Nephron progenitor cell (in vitro differentiated cells): ENCODE data around the gene ZSCAN10.
A peak's percentile ranks its signal among the peaks of the same experiment; 100 is the strongest.

Experiments
- DNase-seq: peaks from one replicate; pipeline ENCODE4 v3.0.0; 2021
- H3K27ac Mint-ChIP-seq: 2 replicates; pipeline ENCODE4 v1.8.0; 2021; ENCODE audit warnings: mild to moderate bottlenecking, moderate library complexity, mixed read lengths
- H3K27me3 Mint-ChIP-seq: 2 replicates; pipeline ENCODE4 v1.8.0; 2021; ENCODE audit warnings: mild to moderate bottlenecking, low read depth, mixed read lengths; ENCODE audit not compliant: poor library complexity
- H3K36me3 Mint-ChIP-seq: 2 replicates; pipeline ENCODE4 v1.8.0; 2021; ENCODE audit warnings: low read depth, mixed read lengths
- H3K4me1 Mint-ChIP-seq: 2 replicates; pipeline ENCODE4 v1.8.0; 2021; ENCODE audit warnings: mixed read lengths
- H3K4me3 Mint-ChIP-seq: 2 replicates; pipeline ENCODE4 v1.8.0; 2021; ENCODE audit warnings: mild to moderate bottlenecking, moderate library complexity, mixed read lengths
- H3K9me3 Mint-ChIP-seq: 2 replicates; pipeline ENCODE4 v1.8.0; 2021; ENCODE audit warnings: mild to moderate bottlenecking, moderate library complexity, mixed read lengths
- CTCF ChIP-seq: fragments of 200-600 bp; sonication (generic); IDR thresholded peaks from 2 replicates; pipeline ENCODE4 v1.5.0; 2021; ENCODE audit warnings: antibody characterized with exemption

ZSCAN10 gene

GRCh38 chr16:3095869-3096268 lies 3.2 kb downstream of the ZSCAN10 start:
- H3K9me3 Mint-ChIP-seq = no peaks in the 10 kb centered on the region
- H3K36me3 Mint-ChIP-seq = no peaks in the 10 kb centered on the region
- no peak for DNase-seq
- H3K4me1 Mint-ChIP-seq = peaks cover 57% of the 10 kb centered on the region
- no peak overlapping the region for H3K4me3 Mint-ChIP-seq
- peaks cover 42% of the 10 kb centered on the region for H3K27me3 Mint-ChIP-seq
- H3K27ac Mint-ChIP-seq = no peak overlapping the region
- TF ChIP-seq CTCF = no peak

GRCh38 chr16:3094289-3095027 lies 4.6 kb downstream of the ZSCAN10 start:
- peak; percentile 12 for TF ChIP-seq CTCF
- Mint-ChIP-seq H3K27me3 (peaks cover 31% of the 10 kb centered on the region), H3K4me3 (no peak overlapping the region), H3K27ac (no peak overlapping the region), H3K36me3 (no peaks in the 10 kb centered on the region), H3K9me3 (no peaks in the 10 kb centered on the region), H3K4me1 (peaks cover 52% of the 10 kb centered on the region)
- DNase-seq = no peak

- Mint-ChIP-seq H3K9me3 (no peaks in the 10 kb centered on the region), H3K4me1 (peaks cover 47% of the 10 kb centered on the region), H3K27me3 (peaks cover 12% of the 10 kb centered on the region), H3K27ac (no peak overlapping the region), H3K4me3 (no peak overlapping the region), H3K36me3 (no peaks in the 10 kb centered on the region)
- DNase-seq = no peak
- no peak for TF ChIP-seq CTCF
Measured at GRCh38 chr16:3092501-3092941, 6.6 kb downstream of the ZSCAN10 start.

- DNase-seq = no peak
- H3K27me3 Mint-ChIP-seq = peaks cover 2% of the 10 kb centered on the region
- no peak for TF ChIP-seq CTCF
- peak overlapping the region; percentile 29 for H3K27ac Mint-ChIP-seq
- H3K36me3 Mint-ChIP-seq = no peaks in the 10 kb centered on the region
- H3K9me3 Mint-ChIP-seq = no peaks in the 10 kb centered on the region
- peaks cover 50% of the 10 kb centered on the region for H3K4me1 Mint-ChIP-seq
- H3K4me3 Mint-ChIP-seq = no peak overlapping the region
Measured at GRCh38 chr16:3091551-3091950, 7.5 kb downstream of the ZSCAN10 start.

GRCh38 chr16:3089717-3090592 lies 9.1 kb downstream of the ZSCAN10 start:
- no peaks in the 10 kb centered on the region for H3K36me3 Mint-ChIP-seq
- peaks cover 62% of the 10 kb centered on the region for H3K4me1 Mint-ChIP-seq
- H3K4me3 Mint-ChIP-seq = no peak overlapping the region
- H3K27ac Mint-ChIP-seq = no peak overlapping the region
- no peaks in the 10 kb centered on the region for H3K9me3 Mint-ChIP-seq
- H3K27me3 Mint-ChIP-seq = no peaks in the 10 kb centered on the region
- no peak for DNase-seq
- TF ChIP-seq CTCF = no peak
